ENCODE measurements around the gene NET1. TPM values are rescaled to one million over a fixed set of nuclear protein-coding genes. Genes with fewer than 3 reads are reported as not detected.

NET1 gene
- polyA plus RNA-seq, 3 donors from 2014 or later = 1.5 to 2.3 (median 2.3) TPM

- peaks cover 0 to 4% (median 0%) of the 10 kb centered on the region in 3 donors for H3K36me3 Mint-ChIP-seq
- H3K4me3 Mint-ChIP-seq = no peak overlapping the region
- no peak for DNase-seq
- H3K4me1 Mint-ChIP-seq = peaks cover 8 to 13% of the 10 kb centered on the region in 2 donors
- H3K27ac Mint-ChIP-seq = no peak overlapping the region
- no peaks in the 10 kb centered on the region for H3K9me3 Mint-ChIP-seq
- H3K27me3 Mint-ChIP-seq (ENCODE audit: low read depth in 3 of 3) = peaks cover 2 to 3% (median 2%) of the 10 kb centered on the region in 3 donors
Measured at GRCh38 chr10:5381187-5381586, 31.2 kb upstream of the NET1 start.

- H3K4me1 Mint-ChIP-seq = peaks cover 0 to 2% of the 10 kb centered on the region in 2 donors
- H3K4me3 Mint-ChIP-seq = no peak overlapping the region
- no peak overlapping the region for H3K27ac Mint-ChIP-seq
- DNase-seq = no peak
- peaks cover 6 to 21% (median 12%) of the 10 kb centered on the region in 6 donors for H3K9me3 Mint-ChIP-seq
- H3K27me3 Mint-ChIP-seq (ENCODE audit: low read depth in 3 of 3) = peaks cover 2 to 5% (median 2%) of the 10 kb centered on the region in 3 donors
- H3K36me3 Mint-ChIP-seq = peaks cover 0 to 10% (median 0%) of the 10 kb centered on the region in 3 donors
Measured at GRCh38 chr10:5385224-5385623, 27.1 kb upstream of the NET1 start.

GRCh38 chr10:5387169-5387568, 25.2 kb upstream of the NET1 start:
- no peak overlapping the region for H3K4me3 Mint-ChIP-seq
- peaks cover 14 to 38% (median 29%) of the 10 kb centered on the region in 6 donors for H3K9me3 Mint-ChIP-seq
- H3K36me3 Mint-ChIP-seq = peaks cover 5 to 20% (median 9%) of the 10 kb centered on the region in 3 donors
- peaks cover 2 to 7% (median 5%) of the 10 kb centered on the region in 3 donors for H3K27me3 Mint-ChIP-seq (ENCODE audit: low read depth in 3 of 3)
- DNase-seq = no peak
- H3K4me1 Mint-ChIP-seq = peaks cover 0 to 2% of the 10 kb centered on the region in 2 donors
- H3K27ac Mint-ChIP-seq = no peak overlapping the region

- H3K27ac Mint-ChIP-seq = no peak overlapping the region
- DNase-seq = no peak
- no peaks in the 10 kb centered on the region for H3K4me1 Mint-ChIP-seq
- H3K36me3 Mint-ChIP-seq = peaks cover 5 to 20% (median 9%) of the 10 kb centered on the region in 3 donors
- H3K4me3 Mint-ChIP-seq = no peak overlapping the region
- H3K9me3 Mint-ChIP-seq = peaks cover 14 to 43% (median 32%) of the 10 kb centered on the region in 6 donors
- peaks cover 3 to 4% (median 3%) of the 10 kb centered on the region in 3 donors for H3K27me3 Mint-ChIP-seq (ENCODE audit: low read depth in 3 of 3)
Measured at GRCh38 chr10:5390607-5391205, 21.7 kb upstream of the NET1 start.

GRCh38 chr10:5391790-5392189, 20.6 kb upstream of the NET1 start:
- Mint-ChIP-seq H3K36me3 (peaks cover 5 to 20% (median 9%) of the 10 kb centered on the region in 3 donors), H3K4me3 (no peak overlapping the region), H3K4me1 (no peaks in the 10 kb centered on the region), H3K9me3 (peaks cover 14 to 43% (median 32%) of the 10 kb centered on the region in 6 donors), H3K27ac (no peak overlapping the region), H3K27me3 (ENCODE audit: low read depth in 3 of 3) (peaks cover 3 to 4% (median 3%) of the 10 kb centered on the region in 3 donors)
- no peak for DNase-seq

DNA sequence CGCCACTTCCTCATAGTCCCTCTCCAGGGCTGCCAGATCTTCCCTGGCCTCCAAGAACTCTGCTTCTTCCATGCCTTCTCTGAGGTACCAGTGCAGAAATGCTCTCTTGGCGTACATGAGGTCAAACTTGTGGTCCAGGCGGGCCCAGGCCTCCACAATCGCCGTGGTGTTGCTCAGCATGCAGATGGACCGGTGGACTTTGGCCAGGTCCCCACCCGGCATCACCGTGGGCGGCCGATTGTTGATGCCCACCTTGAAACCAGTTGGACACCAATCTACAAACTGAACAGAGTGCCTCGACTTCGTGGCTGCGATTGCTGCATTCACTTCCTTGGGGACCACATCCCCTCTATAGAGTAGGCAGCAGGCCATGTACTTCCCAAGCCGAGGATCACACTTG, 18.8 kb upstream of the NET1 start:
- peaks cover 2 to 6% (median 3%) of the 10 kb centered on the region in 3 donors for H3K27me3 Mint-ChIP-seq (ENCODE audit: low read depth in 3 of 3)
- DNase-seq = no peak
- no peaks in the 10 kb centered on the region for H3K4me1 Mint-ChIP-seq
- peaks cover 14 to 43% (median 32%) of the 10 kb centered on the region in 6 donors for H3K9me3 Mint-ChIP-seq
- peaks cover 5 to 20% (median 9%) of the 10 kb centered on the region in 3 donors for H3K36me3 Mint-ChIP-seq
- no peak overlapping the region for H3K4me3 Mint-ChIP-seq
- H3K27ac Mint-ChIP-seq = no peak overlapping the region

DNA sequence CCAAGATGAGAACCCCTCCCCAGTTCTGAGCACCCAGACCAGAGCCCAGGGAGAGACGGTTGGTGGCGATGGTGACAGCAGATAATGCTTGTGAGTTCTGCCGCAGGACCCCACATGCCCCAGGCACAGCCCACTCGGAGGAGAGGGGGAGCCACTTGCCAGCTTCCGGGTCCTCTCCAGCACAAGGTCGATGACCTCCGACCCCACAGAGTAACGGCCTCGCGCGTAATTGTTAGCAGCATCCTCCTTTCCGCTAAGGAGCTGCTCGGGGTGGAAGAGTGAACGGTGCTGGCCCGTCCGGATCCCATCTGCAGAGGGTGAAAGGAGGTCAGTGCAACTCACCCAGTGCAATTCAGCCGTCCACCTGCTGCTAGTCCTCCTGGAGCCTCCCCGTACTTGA, 17.2 kb upstream of the NET1 start:
- Mint-ChIP-seq H3K27me3 (ENCODE audit: low read depth in 3 of 3) (peaks cover 6 to 8% (median 8%) of the 10 kb centered on the region in 3 donors), H3K4me3 (no peak overlapping the region), H3K36me3 (peaks cover 5 to 11% (median 9%) of the 10 kb centered on the region in 3 donors), H3K4me1 (no peaks in the 10 kb centered on the region), H3K27ac (no peak overlapping the region), H3K9me3 (peaks cover 7 to 28% (median 19%) of the 10 kb centered on the region in 6 donors)
- no peak for DNase-seq

GRCh38 chr10:5396556-5397300, 15.6 kb upstream of the NET1 start:
- H3K9me3 Mint-ChIP-seq = peaks cover 0 to 12% (median 4%) of the 10 kb centered on the region in 6 donors

DNA sequence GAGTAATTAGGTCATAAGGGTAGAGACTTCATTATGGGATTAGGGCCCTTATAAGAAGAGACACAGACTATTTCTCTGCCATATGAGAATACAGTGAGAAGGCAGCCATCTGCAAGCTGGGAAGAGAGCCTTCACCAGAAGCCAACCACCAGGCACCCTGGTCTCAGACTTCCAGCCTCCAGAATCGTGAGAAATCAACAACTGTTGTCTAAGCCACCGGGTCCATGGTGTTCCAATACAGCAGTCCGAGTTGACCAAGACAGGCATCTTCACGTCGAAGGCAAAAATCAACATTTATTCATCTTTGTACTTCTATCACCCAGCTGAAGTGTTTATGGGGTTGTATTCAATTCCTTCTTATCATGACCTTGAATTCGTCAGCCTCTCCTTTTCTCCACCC, 13.0 kb upstream of the NET1 start:
- no peak for DNase-seq
- Mint-ChIP-seq H3K36me3 (no peaks in the 10 kb centered on the region), H3K27ac (no peak overlapping the region), H3K4me3 (no peak overlapping the region), H3K27me3 (ENCODE audit: low read depth in 3 of 3) (peaks cover 3 to 12% (median 5%) of the 10 kb centered on the region in 3 donors), H3K9me3 (no peaks in the 10 kb centered on the region), H3K4me1 (no peaks in the 10 kb centered on the region)

More at GRCh38 chr10:5396556-5397300, 15.6 kb upstream of the NET1 start:
- H3K4me3 Mint-ChIP-seq = no peak overlapping the region
- no peaks in the 10 kb centered on the region for H3K4me1 Mint-ChIP-seq
- no peaks in the 10 kb centered on the region for H3K36me3 Mint-ChIP-seq
- H3K27ac Mint-ChIP-seq = no peak overlapping the region
- peaks cover 3 to 9% (median 8%) of the 10 kb centered on the region in 3 donors for H3K27me3 Mint-ChIP-seq (ENCODE audit: low read depth in 3 of 3)
- no peak for DNase-seq

GRCh38 chr10:5400468-5401240, 11.7 kb upstream of the NET1 start:
- H3K27me3 Mint-ChIP-seq (ENCODE audit: low read depth in 3 of 3) = peaks cover 3 to 12% (median 5%) of the 10 kb centered on the region in 3 donors
- DNase-seq = no peak
- H3K4me1 Mint-ChIP-seq = no peaks in the 10 kb centered on the region
- H3K4me3 Mint-ChIP-seq = no peak overlapping the region
- H3K27ac Mint-ChIP-seq = no peak overlapping the region
- H3K36me3 Mint-ChIP-seq = no peaks in the 10 kb centered on the region
- H3K9me3 Mint-ChIP-seq = no peaks in the 10 kb centered on the region

GRCh38 chr10:5402798-5403197, 9.6 kb upstream of the NET1 start:
- Mint-ChIP-seq H3K9me3 (no peaks in the 10 kb centered on the region), H3K4me1 (no peaks in the 10 kb centered on the region), H3K27ac (no peak overlapping the region), H3K36me3 (no peaks in the 10 kb centered on the region), H3K4me3 (no peak overlapping the region), H3K27me3 (ENCODE audit: low read depth in 3 of 3) (peaks cover 3 to 18% (median 5%) of the 10 kb centered on the region in 3 donors)
- no peak for DNase-seq

GRCh38 chr10:5404208-5405041, 7.9 kb upstream of the NET1 start, which contains the start of gene TUBAL3:
TUBAL3 (minus strand) TSS chr10:5404828; CDS start chr10:5404792, 36 bp downstream.
- no peaks in the 10 kb centered on the region for H3K36me3 Mint-ChIP-seq
- H3K27me3 Mint-ChIP-seq (ENCODE audit: low read depth in 3 of 3) = peaks cover 0 to 25% (median 5%) of the 10 kb centered on the region in 3 donors
- H3K27ac Mint-ChIP-seq = no peak within 1 kb of the TSS

DNA sequence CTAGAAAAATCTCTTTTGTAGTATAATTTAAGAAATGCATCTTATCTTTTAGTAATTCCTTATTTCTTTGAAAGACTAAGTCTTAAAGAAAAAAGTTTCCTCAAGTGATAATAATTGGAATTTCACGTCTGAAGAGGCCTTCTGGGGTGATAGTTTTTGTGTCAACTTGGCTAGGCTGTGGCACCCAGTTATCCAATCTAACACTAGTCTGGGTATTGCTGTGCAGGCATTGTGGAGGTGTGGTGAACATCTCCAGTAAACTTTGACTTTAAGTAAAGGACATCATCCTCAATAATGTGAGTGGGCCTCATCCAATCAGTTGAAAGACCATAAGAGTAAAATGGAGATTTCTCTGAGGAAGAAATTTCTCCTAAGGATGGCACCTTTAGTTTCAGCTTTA, 5.4 kb upstream of the NET1 start:
- Mint-ChIP-seq H3K27ac (no peak overlapping the region), H3K27me3 (ENCODE audit: low read depth in 3 of 3) (peaks cover 0 to 20% (median 2%) of the 10 kb centered on the region in 3 donors), H3K9me3 (peaks cover 0 to 2% (median 0%) of the 10 kb centered on the region in 6 donors), H3K4me1 (peaks cover 0 to under 1% of the 10 kb centered on the region in 2 donors), H3K36me3 (no peaks in the 10 kb centered on the region), H3K4me3 (no peak overlapping the region)
- DNase-seq = no peak

More at GRCh38 chr10:5404208-5405041, 7.9 kb upstream of the NET1 start, which contains the start of gene TUBAL3:
- Mint-ChIP-seq H3K4me1 (no peaks in the 10 kb centered on the region), H3K4me3 (no peak within 1 kb of the TSS), H3K9me3 (peaks cover 0 to 2% (median 0%) of the 10 kb centered on the region in 6 donors)
- no peak for DNase-seq

All from immature natural killer cell (primary cell).